GM21576 (cell line): ENCODE measurements around the gene MAP3K5.
"Not testable (repeated sequence)": the region's sequence is repeated elsewhere in the genome, so short reads cannot be mapped to it uniquely, and the experiment has no call there.

Experiments
- ATAC-seq: cut with Tn5 transposase; IDR thresholded peaks from one replicate; pipeline ENCODE4 v1.9.1; 2021; ENCODE audit warnings: mild to moderate bottlenecking, moderate library complexity; ENCODE audit not compliant: unreplicated experiment

The MAP3K5 gene

DNA sequence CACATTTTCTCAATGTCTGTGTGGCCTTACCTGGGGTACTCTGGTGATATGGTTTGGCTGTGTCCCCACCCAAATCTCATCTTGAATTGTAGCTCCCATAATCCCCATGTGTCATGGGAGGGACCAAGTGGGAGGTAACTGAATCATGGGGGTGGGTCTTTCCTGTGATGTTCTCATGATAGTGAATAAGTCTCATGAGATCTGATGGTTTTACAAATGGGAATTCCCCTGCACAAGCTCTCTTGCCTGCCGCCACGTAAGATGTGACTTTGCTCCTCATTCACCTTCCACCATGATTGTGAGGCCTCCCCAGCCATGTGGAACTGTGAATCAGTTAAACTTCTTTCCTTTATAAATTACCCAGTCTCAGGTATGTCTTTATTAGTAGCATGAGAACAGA, 201.4 kb downstream of the MAP3K5 start:
- ATAC-seq, result not testable (repeated sequence)

DNA sequence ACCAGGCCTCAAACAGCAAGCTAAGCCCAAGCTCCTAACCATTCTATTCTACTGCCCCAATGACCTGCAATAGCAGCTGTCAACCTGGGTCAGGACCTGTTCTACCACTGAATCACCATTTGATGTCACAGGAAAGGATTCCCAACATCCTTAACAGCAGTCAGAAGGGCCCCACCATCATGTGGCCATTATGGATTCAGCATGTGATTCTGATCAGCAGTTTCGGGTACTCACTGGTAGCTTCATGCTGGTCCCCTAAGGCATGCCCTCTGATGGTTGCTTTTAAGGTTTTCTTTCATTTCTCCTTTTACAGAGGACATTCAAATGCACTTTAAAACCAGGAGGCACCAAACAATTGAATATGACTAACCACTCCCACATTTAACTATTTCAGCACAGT, 204.8 kb downstream of the MAP3K5 start:
- ATAC-seq, result no peak

DNA sequence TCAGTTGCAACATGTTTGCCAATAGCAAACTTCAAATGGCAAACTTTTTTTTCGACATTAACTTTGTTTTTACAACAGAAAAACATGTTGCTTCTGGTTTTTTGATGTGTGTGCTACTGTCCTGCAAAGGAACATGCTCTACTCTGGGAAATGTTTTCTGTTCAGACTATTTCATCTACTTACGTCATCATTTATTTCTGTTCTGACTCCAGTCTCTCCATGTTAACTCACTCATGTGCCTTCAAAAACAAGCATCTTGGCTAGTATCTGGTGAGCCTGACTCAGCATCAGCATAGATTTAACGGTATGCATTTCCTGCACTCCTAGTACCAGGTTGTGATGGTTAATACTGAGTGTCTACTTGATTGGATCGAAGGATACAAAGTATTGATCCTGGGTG, 206.0 kb downstream of the MAP3K5 start:
- no peak for ATAC-seq

DNA sequence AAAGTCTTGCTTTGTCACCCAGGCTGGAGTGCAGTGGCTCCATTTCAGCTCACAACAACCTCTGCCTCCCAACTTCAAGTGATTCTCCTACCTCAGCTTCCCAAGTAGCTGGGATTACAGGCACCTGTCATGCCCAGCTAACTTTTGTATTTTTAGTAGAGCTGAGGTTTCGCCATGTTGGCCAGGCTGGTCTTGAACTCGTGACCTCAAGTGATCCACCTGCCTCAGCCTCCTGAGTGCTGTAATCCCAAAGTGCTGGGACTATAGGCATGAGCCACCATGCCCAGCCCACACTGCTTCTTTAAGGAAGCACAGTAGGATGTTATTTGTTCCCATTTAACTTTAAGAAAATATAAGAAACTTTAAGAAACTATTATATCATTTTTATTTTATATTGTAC, 206.8 kb downstream of the MAP3K5 start:
- ATAC-seq, result not testable (repeated sequence)

DNA sequence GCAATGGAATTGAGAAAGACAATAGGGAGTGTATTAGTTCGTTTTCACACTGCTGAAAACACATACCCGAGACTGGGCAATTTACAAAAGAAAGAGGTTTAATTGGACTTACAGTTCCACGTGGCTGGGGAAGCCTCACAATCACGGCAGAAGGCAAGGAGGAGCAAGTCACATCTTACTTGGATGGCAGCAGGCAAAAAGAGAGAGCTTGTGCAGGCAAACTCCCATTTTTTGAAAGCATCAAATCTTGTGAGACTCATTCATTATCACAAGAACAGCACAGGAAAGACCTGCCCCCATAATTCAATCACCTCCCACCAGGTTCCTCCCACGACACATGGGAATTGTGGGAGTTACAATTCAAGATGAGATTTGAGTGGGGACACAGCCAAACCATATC, 208.0 kb downstream of the MAP3K5 start:
- ATAC-seq, result not testable (repeated sequence)

DNA sequence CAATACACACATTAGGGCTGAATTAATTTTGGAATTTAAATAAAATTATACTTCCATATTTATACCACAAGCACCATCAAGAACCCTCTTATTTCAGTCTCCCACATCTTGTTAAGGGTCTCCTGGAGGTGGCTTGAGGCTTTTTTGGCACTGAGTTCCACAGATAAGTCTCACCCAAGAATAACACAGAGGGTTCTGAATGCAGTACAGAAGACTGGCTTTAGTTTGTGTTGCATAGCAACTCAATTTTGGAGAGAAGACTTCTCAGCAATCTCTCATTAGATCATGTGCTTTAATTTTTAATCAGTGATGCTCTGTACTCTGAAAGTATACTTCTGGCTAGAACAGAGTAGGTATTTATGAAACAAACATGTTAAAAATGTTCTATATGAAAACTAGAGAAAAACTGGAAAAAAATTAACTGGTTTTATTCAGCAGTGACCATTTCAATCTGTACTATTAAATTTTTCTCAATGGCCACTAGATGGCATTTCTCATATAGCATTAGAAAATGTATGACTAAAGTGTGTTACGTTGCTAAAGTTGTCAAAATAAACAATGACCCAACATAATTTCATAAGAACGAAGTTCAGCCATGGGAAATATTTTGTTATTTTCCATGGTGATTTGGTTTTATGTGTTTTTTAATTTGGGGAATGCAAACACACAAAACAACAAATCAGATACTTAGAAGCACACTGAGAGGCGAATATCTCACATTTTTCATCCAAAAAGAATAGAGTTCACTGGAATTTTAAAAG, 209.4 kb downstream of the MAP3K5 start:
- no peak for ATAC-seq

DNA sequence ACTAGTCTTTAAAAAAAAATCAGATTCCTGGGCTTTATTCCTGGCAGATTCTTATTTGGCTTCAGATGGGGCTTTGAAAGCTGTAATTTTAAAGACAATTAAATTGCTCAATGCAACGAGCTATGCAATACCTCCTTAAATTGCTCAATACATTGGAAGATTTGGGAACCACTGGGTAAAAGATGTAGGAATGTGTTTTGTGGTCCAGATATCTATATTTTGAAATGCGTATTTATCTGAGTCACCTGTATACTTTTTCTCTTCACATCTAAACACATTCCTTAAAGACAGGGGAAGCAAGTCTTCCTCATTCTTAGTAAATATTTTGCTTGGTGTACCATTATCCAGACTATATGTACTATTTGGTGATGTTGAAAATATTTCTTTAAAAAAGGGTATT, 212.5 kb downstream of the MAP3K5 start:
- no peak for ATAC-seq

DNA sequence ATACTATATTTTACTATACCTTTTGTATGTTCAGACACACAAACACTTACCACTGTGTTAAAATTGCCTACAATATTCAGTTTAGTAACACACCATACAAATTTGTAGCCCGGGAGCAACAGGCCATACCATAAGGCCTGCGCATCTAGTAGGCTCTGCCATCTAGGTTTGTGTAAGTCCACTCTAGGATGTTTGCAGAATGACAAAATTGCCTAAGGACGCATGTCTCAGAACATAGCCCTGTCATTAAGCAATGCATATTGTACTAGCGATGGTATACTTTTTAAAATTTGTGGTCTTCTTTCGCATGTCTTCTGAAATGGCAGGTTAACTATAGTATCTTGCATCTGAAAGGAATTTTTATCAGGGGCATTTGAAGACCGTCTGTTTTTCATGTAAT, 215.5 kb downstream of the MAP3K5 start:
- no peak for ATAC-seq

DNA sequence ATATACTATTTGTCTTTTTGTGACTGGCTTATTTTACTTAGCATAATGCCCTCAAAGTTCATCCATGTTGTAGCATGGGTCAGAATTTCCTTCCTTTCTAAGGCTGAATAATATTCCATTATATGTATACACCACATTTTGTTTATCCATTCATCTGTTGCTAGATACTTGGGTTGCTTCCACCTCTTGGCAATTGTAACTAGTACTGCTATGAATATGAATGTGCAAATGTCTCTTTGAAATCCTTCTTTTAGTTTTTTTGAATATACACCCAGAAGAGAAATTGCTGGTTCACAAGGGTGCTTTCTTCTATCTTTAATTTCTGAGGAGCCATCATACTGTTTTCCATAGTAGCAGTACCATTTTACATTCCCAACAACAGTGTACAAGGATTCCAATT, 220.8 kb downstream of the MAP3K5 start:
- no peak for ATAC-seq

DNA sequence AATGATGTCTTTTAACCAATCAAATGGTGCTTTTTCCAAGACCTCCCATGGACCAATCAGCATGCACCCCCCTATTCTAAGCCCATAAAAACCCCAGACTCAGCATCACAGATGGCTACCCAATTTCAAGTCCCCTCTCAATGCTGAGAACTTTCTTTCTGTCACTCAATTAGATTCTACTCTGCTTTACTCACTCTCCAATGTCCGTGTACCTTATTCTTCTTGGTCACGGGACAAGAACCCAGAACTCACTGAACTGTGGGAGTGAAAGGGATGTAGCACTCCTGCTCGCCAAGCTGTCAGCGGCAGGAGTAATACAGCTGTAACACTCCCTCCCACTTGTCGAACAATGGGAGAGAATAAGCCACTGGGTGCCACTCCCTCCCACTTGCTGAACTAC, 221.2 kb downstream of the MAP3K5 start:
- ATAC-seq, result no peak

DNA sequence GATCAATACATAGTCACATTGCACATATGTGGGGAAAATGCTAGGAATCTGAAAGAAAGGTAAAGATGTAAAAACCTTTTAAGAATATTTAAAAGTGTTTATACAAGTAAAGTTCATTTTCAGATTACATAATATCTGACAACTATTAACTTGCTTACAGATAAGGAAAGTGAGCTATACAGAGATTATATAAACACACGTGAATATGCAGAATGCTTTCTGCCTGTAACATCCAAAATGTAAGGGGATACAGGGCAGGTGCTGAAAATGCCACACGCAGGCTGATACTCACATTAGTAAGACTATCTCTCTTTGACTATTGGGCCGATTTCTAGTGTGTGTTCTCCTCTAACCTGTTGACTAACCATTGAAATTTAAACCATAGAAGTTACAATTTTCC, 224.1 kb downstream of the MAP3K5 start:
- no peak for ATAC-seq

DNA sequence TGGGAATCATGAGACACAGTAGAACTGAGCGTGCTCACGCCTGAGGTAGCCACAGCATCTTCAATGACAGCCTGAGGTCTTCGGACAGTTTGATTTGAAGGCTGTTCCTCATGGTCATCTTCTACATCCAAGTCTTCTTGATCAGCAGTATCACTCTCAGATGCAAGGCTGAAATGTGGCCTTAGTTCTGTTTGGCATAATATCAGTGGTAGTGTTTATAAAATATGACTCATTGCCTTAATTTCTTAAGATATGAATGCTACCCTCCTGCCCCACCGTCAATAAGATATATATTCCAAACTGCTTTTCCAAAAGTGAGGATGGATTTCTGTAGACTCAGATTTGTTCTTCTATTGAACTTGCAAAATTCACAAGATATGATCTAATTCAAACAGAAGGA, 224.6 kb downstream of the MAP3K5 start:
- no peak for ATAC-seq

DNA sequence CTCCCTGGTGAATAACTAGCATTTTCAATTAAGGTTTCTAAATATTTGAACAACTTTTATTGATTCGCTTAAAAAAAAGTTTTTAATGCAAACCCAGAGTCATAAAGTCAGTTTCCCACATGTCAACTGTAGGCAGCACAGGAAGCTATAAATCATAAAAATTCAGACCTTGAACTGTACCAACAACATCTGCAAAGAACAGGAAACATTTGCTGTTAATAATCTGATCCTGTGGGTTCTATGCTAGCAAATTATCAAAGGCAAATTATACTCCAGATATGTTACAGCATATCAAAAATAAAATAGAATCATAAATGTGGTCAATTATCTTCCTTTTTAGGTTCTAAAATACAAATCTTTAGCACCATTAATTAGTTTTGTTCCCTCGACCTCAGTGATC, 225.4 kb downstream of the MAP3K5 start:
- no peak for ATAC-seq

DNA sequence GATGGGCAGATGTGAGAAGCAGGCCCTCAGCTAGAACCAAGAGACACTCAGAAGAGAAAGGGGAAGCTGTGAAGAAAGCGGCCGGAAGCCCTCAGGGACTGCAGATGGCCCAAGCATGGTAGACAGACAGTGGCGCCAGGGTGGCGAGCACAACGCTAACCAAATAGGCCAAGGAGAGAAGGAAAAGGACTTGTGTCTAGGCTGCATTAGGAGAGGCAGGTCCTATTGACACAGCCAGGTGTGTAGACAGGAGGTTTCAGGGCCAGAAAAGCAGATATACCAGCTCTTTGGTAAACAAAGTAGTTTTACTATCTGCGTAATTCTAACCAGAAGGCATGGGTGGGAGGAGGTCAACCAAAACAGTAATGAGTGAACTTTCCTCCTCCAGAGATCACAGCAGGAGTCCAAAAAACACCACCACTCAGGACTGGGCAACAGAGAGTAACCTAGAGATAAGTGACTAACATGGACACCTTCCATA, 226.2 kb downstream of the MAP3K5 start:
- ATAC-seq, result no peak

DNA sequence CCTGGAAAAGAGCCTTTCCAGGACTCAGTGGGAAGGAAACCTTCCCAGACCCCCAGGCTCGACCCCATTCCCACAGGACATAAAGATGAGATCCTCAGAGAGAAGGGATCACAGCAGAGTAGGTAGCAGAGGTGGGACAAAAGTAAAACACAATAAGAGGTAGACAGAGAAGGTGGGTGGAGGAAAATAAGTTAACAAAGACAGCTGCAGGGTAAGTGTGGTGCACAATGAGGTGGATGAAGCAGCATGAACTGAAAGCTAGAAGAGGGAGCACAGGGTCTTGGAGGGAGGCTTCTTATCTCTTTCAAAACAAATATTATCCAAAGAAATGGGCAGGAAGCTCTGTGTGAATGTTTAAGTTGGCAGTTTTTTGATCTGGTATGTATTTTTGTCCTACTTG, 228.1 kb downstream of the MAP3K5 start:
- no peak for ATAC-seq

DNA sequence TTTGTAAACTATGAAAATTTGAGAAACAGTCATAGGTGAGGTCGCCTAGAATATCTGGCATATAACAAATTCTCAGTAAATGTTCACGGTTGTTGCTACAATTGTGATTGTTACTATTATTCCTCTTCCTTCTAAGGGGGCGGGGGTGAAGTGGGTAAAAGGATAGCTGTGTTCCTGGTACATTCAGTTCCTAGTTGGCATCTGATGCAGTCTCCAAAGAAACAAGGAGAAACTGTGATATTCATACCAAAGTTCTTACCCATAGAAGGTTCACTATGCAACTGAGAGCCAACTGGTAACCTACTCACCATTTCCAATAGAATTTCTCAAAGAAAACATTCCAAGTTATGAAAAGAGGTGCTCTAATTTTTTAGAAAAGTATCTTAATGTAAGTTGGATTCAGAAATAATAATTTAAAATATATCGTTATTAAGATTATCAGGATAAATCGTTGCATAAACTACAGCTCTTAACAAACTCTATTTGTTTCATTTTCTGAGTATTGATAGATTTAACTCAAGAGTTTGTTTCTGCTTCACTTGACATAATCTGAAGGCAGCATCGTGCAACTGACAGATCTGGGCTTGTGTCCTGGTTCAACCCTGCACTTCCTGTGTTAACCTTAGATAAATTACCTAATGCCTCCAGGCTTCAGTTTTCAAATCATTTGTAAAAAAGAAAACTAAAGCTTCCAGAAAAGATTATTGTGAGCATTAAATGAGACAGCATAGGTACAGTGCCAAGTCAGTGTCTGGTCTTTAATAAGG, 228.7 kb downstream of the MAP3K5 start:
- ATAC-seq, result no peak

DNA sequence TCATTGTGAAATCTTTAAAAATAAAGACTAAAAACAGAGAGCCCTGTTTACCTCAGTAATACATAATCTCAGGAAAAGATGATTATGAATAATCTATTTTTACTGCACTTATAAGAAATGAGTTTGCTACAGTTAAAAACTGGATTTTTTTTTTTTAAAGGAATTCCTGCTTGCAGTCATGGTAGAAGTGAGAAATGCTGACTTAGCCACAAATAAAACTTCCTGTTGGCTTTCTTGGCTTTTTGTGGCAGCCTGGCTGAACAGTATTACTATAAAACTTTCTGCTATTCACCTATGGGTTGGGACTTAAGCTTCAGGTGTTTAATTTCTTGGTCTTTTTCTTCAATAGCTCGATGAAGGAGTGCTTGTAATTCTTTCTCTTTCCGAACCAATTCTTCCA, 230.1 kb downstream of the MAP3K5 start:
- no peak for ATAC-seq

DNA sequence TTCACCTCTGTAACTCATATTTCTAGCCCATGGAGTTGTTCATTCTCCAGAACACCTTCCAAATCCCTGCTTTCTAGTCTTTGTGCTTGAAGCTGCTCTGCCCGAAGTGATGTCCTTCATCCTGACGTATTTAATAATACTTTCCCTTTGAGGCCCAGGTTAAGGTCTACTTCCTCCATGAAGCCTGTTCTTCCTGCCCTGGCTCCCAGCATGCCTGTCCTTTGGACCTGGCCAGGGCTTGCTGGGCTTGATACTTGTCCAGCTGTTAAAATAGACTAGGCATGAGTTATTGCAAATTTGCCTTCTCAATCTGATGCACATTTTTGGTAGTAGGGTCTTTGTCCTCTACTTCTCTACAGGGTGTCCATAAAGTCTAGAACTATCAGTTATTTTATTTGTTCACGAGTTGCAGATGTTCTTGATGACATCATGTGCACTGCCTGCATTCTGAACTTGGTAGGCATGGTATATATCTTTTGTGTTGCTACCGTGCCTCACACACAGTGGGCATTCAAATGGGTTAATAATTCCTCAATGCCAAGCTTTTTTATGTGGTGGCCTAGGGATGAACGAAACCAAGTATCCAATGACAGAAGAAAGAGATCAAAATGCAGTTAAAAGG, 239.0 kb downstream of the MAP3K5 start:
- no peak for ATAC-seq

DNA sequence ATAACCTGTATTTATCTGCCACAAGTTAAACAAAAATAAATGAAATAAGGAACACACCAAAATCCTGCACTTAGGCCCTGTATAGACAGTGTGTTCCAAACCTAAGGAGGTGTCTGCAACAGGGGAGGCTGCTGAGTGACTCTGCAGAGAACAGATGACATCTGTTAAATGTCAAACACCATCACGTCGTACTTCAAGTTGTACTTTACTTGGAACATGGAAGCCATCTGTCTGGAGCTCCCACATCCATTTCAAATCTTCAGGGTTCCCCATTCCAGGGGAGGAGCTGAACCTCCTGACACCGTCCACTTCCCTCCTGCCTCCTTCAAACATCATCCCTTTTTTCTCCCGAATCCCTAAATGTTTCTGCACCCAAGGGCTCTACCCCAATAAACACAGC, 240.2 kb downstream of the MAP3K5 start:
- no peak for ATAC-seq

DNA sequence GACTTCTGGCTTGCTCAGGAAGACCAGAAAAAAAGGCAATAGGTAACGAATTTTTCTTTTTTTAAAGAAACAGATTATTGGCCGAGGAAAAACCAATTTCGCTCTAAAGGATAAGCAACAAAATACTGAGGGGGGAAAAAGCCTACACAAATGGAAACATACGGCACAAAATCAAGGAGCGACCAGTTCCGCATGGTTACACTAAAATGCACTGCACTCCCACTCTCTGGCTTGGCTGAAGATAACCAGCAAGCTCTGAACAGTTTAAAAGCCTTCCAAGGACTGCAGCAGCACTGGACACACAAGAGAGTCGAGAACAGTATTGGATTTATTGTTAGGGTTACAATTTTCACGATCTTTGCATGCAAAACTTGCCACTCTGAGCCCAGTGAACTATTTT, 241.2 kb downstream of the MAP3K5 start:
- no peak for ATAC-seq

DNA sequence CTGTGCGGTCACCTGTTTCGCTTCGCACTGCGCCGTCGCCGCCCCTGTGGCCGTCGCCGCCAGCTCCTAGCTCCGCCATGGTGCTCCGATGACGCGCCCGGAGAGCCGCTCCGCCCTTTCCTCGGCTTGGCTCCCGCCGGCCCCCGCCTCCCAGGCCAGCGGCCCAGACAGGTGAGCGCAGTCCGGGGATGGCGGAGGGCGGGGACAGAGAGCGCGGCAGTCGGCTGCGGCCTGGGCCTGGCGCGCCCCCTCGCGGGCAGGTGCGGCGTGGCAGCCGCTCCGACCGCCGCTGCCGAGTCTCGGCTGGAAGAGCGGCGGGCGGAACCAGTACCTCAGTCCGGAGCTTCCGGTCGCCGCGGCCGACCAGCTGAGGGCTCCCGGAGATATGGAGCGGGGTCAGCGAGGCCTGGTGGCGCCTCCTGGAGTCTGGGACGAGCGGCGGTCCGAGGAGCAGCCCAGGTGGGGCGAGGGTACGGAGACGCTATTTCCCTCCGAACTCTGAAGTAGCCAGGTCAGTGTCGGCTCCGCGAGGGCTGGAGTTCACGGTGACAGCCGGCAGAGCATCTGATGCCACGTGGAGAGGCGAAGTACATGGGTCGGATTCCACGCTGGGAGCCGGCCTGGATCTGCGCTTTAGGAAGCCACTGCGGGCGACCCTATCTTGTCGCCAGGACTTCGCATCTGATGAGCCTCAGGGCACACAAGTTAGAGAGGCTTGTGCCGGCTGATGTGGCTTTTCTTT, 241.8 kb downstream of the MAP3K5 start, which contains the start of gene MAP7:
MAP7 (minus strand) TSS at position 93 of the 742 bp plus-strand sequence; CDS start at position 79, 14 bp downstream.
- ATAC-seq, result peak; percentile 76
